Measurements from ENCODE around the gene MAPKAP1. TPM values are rescaled to one million over a fixed set of nuclear protein-coding genes. Genes with fewer than 3 reads are reported as not detected.

Gene MAPKAP1
- total RNA-seq, 2 experiments from 2014 or later: 66.2 to 78.8 TPM

DNA sequence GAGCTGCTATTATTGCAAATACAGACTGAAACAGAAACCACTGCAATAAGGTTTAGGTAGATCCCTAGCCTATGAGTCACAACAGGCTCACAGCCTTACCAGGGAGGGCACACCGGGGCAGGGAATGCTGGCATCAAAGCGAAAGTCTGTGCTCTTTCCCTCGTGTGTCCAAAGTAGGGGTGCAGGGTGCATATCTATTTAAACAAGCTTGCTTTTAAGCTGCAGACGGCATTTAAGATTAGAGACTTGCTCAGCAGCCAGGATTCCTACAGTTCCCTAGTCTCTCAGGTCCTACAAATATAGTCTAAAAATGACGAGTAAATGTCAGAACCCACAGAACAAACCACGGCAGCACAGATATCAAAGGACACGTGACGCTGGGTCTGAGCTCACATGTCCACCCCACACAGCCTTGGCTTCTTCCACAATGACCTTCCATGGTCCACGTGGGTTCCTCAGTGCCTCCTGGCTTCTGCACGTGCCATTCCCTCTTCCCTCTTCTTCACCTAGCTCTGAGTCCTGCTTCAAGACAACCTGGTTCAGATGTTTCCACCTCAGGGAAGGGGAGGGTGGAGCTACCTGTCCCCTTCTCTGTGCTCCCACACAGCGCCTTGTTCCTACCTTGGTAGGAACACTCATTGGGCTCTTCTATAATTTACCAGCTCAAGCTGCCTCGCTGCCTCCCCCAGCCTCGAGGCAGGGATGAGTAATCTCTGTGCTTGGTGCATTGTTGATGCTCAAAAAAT, 193.2 kb downstream of the MAPKAP1 start:
- H3K4me2 ChIP-seq (ENCODE audit: low read length): no peak overlapping the region

DNA sequence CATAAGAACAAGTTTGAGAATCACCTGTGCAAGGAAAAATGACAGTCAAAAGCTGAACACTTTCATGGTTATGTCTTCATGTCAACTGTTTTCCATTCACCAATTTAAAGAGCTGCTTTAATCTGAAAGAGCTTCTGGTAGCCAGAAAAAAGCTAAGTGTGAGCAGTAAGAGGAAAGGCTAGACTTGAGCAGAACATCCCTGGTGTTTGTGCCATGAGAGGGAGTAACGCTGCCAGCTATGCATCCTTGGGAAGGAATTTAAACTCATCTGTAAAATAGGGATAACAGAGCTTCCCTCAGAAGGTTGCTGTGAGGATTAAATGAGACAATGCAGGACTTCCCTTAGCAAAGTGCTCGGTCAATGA, 193.7 kb downstream of the MAPKAP1 start:
- CTCF ChIA-PET (ENCODE audit: unreplicated experiment): no interaction called here
- no peak for DNase-seq (ENCODE audit: low spot score)
- intact Hi-C loops (cut with micrococcal nuclease; ENCODE audit: unreplicated experiment): no loop called here
- H3K4me1 ChIP-seq (ENCODE audit: insufficient read depth, low read length, poor library complexity, severe bottlenecking): no peaks in the 10 kb centered on the region
- no peak overlapping the region for H2AFZ ChIP-seq (ENCODE audit: low read length)
- no peaks in the 10 kb centered on the region; the same call in 1 of the 2 replicates for H4K20me1 ChIP-seq (ENCODE audit: insufficient read depth, low read length)
- no peaks in the 10 kb centered on the region for H3K79me2 ChIP-seq (ENCODE audit: insufficient read depth, low read depth, low read length)
- POLR2A ChIA-PET: interaction anchor here (0.6 kb wide), 1 partner anchor 532 kb away, joined by 3 read pairs; no protein-coding TSS in a partner anchor
- no peak overlapping the region for H3K4me2 ChIP-seq (ENCODE audit: low read length)
- no peak overlapping the region for H3K27ac ChIP-seq (ENCODE audit: low read depth, low read length, poor library complexity, severe bottlenecking)
- TF ChIP-seq CTCF (conservative IDR thresholded peaks at IDR 0.05; ENCODE audit: low read length) (no peak), EZH2phosphoT487 (IDR thresholded peaks at IDR 0.05; ENCODE audit: borderline replicate concordance, low read depth, low read length) (no peak)
- BruUV-seq (replicated peaks): no TSS peak
- H3K9me2 ChIP-seq (ENCODE audit: insufficient read depth, low read length): no peaks in the 10 kb centered on the region
- H3K36me3 ChIP-seq (ENCODE audit: insufficient read depth, low read length): no peaks in the 10 kb centered on the region
- no peaks in the 10 kb centered on the region for H3K9me3 ChIP-seq (ENCODE audit: low read length)
- H3K4me3 ChIP-seq (ENCODE audit: low read depth, low read length, poor library complexity, severe bottlenecking): no peak overlapping the region

More for the DNA sequence above, 193.2 kb downstream of the MAPKAP1 start:
- H3K4me1 ChIP-seq (ENCODE audit: insufficient read depth, low read length, poor library complexity, severe bottlenecking): no peaks in the 10 kb centered on the region
- no peak overlapping the region for H3K27ac ChIP-seq (ENCODE audit: low read depth, low read length, poor library complexity, severe bottlenecking)
- CTCF ChIA-PET (ENCODE audit: unreplicated experiment): no interaction called here
- intact Hi-C loops (cut with micrococcal nuclease; ENCODE audit: unreplicated experiment): no loop called here
- no peak for TF ChIP-seq EZH2phosphoT487 (IDR thresholded peaks at IDR 0.05; ENCODE audit: borderline replicate concordance, low read depth, low read length)
- TF ChIP-seq CTCF (conservative IDR thresholded peaks at IDR 0.05; ENCODE audit: low read length): no peak
- no peaks in the 10 kb centered on the region; the same call in 1 of the 2 replicates for H4K20me1 ChIP-seq (ENCODE audit: insufficient read depth, low read length)
- no TSS peak for BruUV-seq (replicated peaks)
- H2AFZ ChIP-seq (ENCODE audit: low read length): no peak overlapping the region
- no peaks in the 10 kb centered on the region for H3K9me2 ChIP-seq (ENCODE audit: insufficient read depth, low read length)
- no peak for DNase-seq (ENCODE audit: low spot score)
- no peak overlapping the region for H3K4me3 ChIP-seq (ENCODE audit: low read depth, low read length, poor library complexity, severe bottlenecking)
- H3K79me2 ChIP-seq (ENCODE audit: insufficient read depth, low read depth, low read length): no peaks in the 10 kb centered on the region
- POLR2A ChIA-PET: interaction anchor here (0.5 to 0.6 kb wide), 2 partner anchors 212 to 532 kb away, joined by 3 read pairs; no protein-coding TSS in a partner anchor
- H3K36me3 ChIP-seq (ENCODE audit: insufficient read depth, low read length): no peaks in the 10 kb centered on the region
- H3K9me3 ChIP-seq (ENCODE audit: low read length): no peaks in the 10 kb centered on the region
